Activated CD8-positive, alpha-beta memory T cell treated with anti-CD3 and anti-CD28 coated beads for 1 hour (primary cell): ENCODE results near the gene PLEKHH2.
"Not testable (repeated sequence)": the region's sequence is repeated elsewhere in the genome, so short reads cannot be mapped to it uniquely, and the experiment has no call there.

Experiments
- DNase-seq, 2 donors: peaks; one replicate each; pipeline ENCODE4 v3.0.0-alpha.2; 2020; ENCODE audit warnings: low read depth in 1 of 2; ENCODE audit errors: extremely low read depth in 1 of 2

The PLEKHH2 gene

DNA sequence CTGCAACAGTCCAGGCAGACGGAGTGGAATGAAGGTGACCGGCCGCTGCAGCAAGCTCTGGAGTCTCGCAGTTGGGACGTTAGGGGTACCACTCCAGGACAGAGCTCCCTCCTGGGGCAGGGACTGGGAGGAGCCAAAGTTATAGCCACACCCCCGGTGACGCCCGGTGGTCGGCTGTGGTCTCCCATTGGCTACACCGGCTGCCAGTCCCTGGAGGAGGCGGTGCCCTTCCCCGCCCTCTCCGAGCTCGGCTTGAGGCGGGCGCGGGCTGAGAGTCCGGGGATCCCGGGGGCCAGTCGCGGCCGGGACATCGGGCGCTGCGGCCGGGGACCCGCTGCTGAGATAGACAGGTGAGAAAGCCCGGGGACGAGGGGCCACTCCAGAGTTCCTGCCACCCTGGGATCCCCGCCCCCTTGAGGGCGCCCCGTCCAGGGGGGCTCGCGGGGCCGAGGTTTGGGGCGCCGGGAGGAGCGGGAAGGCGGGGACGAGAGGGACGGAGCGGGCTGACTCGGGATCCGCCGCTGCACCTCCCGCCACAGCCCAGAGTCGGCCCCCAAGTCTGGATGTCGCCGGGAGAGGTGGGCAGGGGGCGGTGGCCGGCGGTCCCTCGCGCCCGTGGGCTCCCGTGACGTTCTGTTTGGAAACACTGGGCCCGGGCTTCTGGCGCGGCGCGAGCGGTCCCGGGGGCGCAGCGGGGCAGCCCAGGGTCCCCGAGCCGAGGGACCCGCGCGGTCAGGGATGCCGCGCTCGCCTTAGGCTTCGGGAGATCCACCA lies at the start of gene PLEKHH2:
Gene PLEKHH2, plus strand, starts transcription at position 231 of the 774 bp plus-strand sequence. CDS start 7,414 bp downstream, outside the sequence.
- DNase-seq = peak; percentile 68 to 86

DNA sequence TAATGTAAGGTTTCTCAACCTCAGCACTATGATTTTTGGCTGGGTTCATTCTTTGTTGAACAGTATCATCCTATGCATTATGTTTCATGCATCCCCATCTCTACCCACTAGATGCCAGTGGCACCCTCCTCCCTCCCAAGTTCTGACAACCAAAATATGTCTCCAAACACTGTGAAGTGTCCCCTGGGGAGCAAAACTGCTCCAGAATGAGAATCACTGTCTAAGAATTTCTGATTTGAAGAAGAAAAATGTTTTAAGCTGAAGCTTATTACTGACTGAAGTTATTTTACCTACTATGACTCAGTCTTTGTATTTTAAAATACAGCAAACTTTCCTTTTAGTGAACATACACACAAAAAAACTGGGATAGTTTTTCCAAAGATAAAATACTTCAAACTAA lies 44.6 kb upstream of the PLEKHH2 start:
- DNase-seq = no peak

DNA sequence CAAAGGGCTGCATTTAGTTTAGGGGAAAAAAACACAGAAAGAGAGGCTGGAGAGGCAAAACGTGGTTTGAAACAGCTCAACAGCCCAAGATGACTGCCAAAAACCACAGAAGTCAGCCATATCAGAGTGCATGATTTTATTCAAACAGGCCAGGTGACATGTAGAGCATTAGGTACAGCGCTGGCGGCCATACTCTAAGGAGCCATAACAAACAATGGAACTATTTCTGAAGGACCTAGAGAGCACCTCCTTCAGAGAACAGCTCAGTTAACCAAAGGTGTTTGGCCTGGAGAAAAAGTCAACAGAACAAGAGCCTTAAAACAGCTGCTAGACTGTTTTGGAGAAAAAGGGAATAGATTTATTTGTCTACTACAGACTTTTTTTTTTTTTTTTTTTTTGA lies 43.8 kb upstream of the PLEKHH2 start:
- DNase-seq = no peak

DNA sequence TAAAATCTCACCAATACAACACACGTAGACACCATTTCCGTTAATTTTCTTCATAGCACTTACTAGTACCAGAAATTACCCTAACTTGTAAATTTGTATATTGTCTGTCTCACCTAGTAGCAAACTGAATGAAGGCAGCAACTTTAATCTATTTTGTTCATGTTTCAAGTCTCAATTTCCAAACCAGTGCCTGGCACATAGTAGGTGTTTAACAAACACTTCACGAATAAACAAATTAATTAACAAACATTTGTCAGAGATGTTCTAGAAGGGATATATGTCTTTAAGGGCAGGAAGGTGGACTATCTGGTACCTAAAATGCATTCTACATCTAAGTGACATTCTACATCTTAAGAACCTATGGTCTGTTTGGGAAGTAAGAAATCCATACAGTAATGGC lies 42.2 kb upstream of the PLEKHH2 start:
- DNase-seq = no peak

DNA sequence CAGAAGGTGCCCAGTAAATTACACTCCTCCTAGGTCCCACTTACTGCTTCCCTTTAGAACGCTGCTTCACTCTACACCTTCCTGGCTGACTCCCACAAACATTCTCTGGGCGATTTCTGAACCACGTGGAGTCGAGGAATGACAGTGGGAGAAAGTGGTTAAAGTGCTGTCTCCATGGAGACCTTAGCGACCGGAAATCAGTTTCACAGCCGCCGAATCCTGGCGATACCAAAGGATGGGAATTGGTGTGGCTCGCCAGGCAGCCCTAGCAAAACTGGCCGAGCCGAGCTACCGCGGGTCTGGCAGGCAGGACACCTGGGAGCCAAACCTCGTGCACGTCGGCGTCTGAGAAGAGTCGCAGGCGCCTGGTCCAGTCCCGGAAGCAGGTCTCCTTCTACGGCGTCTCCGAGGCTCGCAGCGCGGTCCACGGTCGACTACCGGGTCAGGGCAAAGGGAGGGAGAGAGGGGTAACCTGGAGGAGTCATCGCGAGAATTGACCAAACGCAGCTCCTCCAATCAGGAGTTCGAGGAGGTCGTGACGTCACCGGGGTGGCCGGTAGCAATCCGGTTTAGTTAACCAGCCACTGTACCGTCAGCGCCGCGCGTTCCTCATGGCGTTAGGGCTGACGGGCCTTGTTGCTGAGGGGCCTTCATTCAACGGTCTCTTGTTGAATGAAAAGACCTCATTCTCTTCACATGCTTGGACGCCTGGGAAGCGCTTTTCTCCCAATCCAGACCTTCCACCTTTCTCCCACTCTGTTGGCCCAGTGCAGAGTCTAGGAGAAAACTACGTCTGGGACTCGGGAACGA lies 41.3 kb upstream of the PLEKHH2 start, which contains the start of gene THADA:
Gene THADA, minus strand, starts transcription at position 436 of the 810 bp plus-strand sequence. CDS start 3,646 bp downstream, outside the sequence.
- DNase-seq = peak; percentile 93 to 96

DNA sequence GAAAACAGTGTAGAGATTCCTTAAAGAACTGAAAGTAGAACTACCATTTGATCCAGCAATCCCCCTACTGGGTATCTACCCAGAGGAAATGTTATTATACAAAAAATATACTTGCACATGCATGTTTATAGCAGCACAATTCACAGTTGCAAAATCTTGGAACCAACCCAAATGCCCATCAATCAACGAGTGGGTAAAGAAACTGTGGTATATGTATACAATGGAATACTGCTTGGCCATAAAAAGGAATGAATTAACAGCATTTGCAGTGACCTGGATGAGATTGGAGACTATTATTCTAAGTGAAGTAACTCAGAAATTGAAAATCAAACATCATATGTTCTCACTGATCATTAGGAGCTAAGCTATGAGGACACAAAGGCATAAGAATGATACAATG lies 36.5 kb upstream of the PLEKHH2 start:
- not testable (repeated sequence) for DNase-seq

DNA sequence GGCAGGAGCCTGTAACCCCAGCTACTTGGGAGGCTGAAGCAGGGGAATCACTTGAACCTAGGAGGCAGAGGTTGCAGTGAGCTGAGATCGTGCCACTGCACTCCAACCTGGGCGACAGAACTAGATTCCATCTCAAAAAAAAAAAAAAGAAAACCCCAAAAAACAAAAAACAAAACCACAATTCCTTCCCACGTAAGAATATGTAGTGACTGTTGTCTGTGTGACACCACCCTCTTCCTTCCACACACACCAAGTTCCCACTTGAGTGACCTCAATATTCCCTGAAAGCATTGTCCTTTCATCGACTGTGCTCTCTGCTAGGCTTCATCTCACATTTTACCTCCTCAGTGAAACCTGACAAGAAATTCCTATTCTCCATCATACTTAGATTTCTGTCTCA lies 32.4 kb upstream of the PLEKHH2 start:
- no peak for DNase-seq

DNA sequence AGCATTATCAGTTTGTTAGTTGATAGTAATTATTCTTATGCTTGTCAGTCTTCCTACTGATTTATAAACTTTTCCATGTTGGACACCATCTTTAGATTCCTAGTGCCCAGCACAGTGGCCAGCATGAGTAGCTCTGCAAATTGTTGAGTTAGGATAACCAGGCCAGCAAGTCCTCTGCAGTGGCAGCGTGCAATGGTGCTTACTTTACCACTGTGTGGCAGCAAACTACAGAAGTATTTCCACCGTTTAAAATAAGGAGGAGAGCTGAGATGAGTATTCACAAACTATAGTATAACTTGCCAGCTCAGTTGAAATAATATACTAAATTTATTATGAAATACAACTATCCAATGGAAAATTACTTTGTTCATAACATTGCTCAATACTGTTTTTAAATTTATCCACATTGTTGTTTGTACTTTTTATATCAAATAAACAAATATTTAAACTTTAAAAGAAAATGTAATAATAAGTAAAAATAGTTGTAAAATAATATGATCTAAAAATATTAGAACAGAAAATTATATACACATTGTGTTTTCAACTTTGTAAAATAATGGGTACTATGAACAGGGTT lies 31.9 kb upstream of the PLEKHH2 start:
- DNase-seq = no peak

DNA sequence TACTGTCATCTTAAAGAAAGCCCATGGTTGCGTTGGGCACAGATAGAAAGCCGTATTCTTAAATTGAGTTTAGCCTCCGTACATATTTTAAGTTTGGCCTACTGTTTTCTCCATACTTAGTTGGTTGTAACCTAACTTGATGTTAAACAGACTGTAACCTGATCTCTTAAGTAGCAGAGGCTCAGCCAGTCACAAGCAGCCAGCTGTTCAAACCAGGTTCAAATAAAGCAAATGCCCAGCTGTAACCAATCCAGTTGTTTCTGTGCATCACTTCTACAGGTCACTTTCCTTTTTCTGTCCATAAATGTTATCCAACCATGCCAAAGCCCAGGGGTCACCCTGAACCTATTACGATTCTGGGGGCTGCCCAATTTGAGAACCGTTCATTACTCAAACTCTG lies 31.2 kb upstream of the PLEKHH2 start:
- DNase-seq = no peak

DNA sequence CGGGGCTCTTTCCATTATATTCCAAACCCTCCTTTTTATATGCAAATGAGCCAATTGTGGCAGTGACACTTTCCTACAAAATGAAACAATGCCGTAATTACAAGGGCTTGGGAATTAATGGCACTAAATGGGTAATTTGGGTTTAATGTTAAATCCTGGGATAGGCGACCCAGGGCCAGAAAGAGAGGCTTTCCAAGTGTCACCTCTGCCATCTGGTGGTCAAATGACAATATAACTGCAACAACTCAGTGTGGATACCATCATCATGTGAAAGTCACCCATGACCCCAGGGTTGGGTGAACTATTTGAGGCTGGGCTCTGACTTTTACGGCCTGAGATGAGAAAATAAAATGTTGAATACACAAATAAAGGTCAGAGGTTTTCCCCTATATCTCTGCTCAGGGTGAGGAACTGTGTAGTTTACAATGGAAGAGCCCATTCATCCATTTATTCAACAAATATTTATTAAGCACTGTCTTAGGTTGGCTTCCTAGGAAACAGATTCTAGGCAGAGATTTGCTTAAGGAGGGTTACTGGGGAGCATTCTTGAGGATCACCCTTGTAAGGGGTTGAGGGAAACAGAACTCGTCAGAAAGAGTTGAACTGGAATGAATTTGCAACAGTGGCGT lies 27.7 kb upstream of the PLEKHH2 start:
- no peak for DNase-seq

DNA sequence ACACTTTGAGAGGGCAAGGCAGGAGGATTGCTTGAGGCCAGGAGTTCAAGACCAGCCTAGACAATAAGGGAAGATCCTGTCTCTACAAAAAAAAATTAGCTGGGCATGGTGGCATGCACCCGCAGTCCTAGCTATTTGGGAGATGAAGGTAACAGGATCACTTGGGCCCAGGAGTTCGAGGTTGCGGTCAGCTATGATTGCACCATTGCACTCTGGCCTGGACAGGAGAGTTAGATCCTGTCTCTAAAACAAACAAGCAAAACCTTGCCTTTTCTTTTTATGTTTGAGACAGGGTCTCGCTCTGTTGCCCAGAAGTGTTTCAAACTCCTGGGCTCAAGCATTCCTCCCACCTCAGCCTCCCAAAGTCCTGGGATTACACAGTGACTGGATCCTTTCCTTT lies 26.7 kb upstream of the PLEKHH2 start:
- no peak for DNase-seq

DNA sequence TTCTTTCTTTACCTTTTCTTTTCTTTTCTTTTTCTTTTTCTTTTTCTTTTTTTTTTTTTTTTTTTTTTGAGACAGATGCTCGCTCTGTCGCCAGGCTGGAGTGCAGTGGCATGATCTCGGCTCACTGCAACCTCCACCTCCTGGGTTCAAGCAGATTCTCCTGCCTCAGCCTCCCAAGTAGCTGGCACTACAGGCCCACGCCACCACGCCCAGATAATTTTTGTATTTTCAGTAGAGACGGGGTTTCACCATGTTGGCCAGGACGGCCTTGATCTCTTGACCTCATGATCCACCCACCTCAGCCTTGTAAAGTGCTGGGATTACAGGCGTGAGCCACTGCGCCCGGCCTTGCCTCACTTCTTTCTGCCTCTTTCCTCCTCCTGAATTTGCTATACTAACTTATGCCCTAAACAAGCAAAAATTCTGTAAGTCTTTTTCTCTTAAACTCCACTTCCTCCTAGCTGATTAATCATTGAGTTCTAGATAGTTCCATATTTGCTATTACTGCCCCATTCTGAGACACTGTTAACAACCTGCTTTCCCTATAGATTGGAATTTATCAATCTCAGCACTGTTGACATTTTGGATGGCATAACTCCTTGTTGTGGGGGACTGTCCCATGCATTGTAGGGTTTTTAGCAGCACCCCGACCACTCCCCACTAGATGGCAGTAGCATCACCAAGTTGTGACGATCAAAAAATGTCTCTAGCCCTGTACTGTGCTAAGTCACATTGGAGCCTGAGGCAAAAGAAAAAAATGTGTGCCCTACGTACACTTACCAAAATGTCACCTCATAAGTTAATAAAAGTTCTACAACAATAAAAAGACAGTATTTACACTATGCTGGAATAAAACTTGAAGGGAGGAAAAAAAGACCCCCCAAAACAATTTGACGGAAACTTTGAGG lies 24.8 kb upstream of the PLEKHH2 start:
- peak; percentile 36 to 51 for DNase-seq

DNA sequence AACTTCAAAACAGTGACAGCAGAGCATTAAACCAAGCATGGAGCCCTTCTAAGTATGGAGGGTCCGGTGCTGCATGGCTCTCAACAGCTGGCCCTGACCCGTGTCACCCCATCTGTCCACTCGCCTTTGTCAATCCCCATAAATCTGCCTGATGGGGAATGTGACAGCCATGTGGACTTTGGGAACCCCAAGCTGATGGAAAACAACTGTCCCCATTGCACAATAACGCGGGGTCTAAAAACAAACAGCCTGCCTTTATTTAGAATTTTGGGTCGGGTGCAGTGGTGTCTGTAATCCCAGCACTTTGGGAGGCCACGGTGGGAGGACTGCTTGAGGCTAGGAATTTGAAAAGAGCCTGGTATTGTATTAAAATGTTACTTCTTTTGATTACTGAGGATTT lies 24.1 kb upstream of the PLEKHH2 start:
- DNase-seq = no peak

DNA sequence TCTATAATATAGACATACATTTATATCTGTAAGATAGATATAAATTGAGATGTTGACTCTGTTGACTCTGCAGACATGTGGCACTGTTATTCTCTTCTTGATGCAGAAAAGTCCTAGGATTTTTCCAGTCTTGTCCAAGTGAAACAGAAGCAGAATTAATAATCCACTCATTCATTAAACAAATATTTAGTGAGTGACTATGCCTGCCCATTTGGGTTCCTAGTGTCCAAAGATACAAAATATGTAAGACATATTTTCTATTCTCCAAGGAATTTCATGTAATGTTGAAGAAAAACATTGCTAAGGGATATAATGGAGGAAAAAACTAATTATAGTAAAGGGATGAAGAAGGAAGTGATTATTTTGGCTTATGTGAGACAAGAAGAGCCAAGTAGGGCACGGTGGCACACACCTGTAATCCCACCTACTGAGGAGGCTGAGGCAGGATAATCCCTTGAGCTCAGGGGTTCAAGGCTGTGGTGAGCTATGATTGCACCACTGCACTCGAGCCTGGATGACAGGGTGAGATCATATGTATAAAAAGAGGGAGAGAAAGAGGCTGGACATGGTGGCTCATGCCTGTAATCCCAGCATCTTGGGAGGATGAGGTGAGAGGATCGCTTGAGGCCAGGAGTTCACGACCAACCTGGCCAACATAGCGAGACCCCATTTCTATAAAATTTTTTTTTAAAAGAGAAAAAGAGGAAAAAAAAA lies 19.9 kb upstream of the PLEKHH2 start:
- DNase-seq = no peak

DNA sequence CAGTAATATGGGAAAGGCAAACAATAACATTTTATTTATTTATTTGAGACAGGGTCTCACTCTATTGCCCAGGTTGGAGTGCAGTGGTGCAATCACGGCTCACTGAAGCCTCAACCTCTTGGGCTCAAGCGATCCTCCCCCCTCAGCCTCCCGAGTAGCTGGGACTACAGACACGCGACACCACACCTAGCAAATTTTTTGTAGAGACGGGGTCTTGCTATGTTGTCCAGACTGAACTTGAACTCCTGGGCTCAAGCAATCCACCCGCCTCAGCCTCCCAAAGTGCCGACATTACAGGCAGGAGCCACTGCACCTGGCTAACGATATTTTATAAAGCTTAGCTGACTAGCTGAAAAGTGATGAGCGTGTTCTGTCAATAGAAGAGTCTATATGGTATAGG lies 17.5 kb upstream of the PLEKHH2 start:
- no peak for DNase-seq

DNA sequence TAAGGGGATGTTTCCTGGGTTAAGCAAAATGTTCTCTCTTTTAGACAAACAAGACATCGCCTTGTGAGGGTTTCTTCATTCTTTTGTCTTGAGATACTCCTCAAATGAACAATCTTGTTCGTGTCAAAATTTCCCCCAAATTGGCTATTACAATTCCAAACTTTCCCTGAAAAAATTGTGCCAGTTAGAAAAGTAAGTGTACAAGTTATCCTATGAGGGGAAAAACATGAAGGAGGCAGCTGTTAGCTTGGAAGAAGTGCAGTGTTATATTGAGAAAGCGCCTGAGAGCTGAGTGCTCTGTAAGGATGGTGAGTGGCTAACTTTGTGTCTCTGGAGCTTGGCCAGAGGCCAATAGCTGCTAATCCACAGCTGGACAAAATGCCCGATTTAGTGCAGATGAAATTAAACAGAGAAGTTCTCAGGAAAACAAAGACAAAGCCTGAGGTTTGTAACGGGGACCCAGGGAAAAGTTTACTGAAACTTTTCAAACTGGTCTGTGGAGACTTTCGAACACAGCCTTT lies 14.1 kb upstream of the PLEKHH2 start:
- no peak for DNase-seq

DNA sequence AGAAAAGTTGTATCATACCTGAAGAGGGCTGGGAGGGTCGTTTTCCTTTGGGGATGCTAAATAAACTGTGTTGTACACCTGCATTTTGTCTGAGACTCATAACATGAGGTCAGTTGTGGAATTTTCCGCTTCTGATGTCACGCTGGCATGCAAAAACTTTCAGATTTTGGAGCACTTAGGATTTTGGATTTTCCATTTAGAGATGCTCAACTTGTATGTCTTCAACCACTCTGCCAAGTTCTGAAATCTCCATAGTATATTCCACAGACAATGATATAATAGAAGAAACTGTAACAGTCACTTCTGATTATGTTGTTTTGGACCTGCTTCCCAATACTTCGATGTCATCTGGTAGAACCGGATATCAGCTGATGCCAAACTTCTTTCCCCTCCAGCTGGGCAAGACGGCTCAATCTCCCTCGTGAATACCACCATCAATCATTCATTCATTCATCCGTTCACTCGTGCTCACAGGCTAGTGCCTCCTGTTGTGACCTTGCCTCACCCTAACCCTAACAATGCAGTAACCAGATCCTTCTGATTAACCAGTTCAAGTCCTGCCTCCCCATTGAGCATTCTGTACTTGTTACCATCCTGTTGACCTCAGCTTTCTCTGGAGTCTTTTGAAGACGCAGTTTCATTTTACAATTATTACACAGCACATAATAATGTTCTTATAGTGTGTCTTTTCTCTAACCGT lies 5.3 kb upstream of the PLEKHH2 start:
- no peak for DNase-seq

DNA sequence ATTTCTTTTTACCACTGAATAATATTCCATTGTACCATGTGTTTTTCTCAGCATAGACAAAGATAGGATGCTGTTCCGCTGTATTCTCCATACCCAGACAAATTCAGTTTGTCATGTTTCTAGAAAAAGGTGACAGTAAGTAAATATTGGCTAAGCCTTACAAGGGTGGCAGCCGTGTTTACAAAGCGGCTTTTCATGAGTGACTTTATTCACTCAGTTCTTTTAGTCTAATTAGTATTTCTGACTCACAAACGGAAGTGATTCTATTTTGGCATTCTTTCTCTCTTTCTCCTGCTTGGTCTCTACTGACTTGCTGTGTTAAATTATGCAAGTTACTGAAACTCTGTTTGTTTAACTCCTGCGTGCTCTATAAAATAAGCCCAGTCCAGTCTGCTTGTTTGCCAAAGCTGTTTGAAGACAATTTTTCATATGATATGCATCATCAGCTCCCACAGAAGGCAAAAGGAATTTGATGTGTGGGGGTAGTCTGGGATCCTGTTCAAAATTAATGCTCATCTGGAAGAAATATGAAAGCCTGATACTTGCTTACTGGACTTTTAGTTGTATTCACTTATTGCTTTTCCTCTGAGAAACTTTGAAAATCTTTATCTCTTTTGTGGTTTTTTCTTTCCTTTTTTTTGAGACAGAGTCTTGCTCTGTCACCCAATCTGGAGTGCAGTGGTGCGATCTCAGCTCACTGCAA lies 2.3 kb upstream of the PLEKHH2 start:
- DNase-seq = no peak
